Right lobe of liver (tissue), 6 donors: ENCODE measurements around the gene ZNF474. TPM values are rescaled to one million over a fixed set of nuclear protein-coding genes. Genes with fewer than 3 reads are reported as not detected.

Experiments used
- ATAC-seq, 4 donors: fragments of 200-7000 bp; cut with Tn5 transposase; one replicate each; pipeline ENCODE4 v1.9.1; 2020; ENCODE audit warnings: mild to moderate bottlenecking in 4 of 4, moderate library complexity in 4 of 4
- DNase-seq, 3 donors: peaks; one replicate each; pipeline ENCODE4 v3.0.0-alpha.2; 2020
- H3K27ac ChIP-seq, 3 donors: fragments of 200-600 bp; one replicate each; pipeline ENCODE4 v1.8.0; 2022
- H3K27me3 ChIP-seq, 2 donors: fragments of 200-600 bp; one replicate each; pipeline ENCODE4 v1.8.0; 2022
- H3K36me3 ChIP-seq, 4 donors: fragments of 200-600 bp; sonication (generic) in 1 of 4; one replicate each; pipeline versions ENCODE4 v1.5.1 to v1.8.0; 2017 to 2022; ENCODE audit warnings: control low read depth in 1 of 4
- H3K4me1 ChIP-seq, 4 donors: fragments of 200-600 bp; sonication (generic) in 1 of 4; one replicate each; pipeline versions ENCODE4 v1.5.1 to v1.8.0; 2017 to 2022; ENCODE audit warnings: control low read depth in 1 of 4
- H3K4me3 ChIP-seq, 3 donors: fragments of 200-600 bp; one replicate each; pipeline ENCODE4 v1.8.0; 2022
- H3K9me3 ChIP-seq, 4 donors: fragments of 200-600 bp; sonication (generic) in 1 of 4; one replicate each; pipeline versions ENCODE4 v1.5.1 to v1.8.0; 2017 to 2022; ENCODE audit warnings: control low read depth in 1 of 4
- POLR2A ChIP-seq: fragments of 450-650 bp; IDR thresholded peaks from one replicate; pipeline ENCODE4 v1.6.1; 2017; ENCODE audit warnings: antibody characterized with exemption, mild to moderate bottlenecking
- WGBS: methylation state at CpG from one replicate; pipeline ENCODE4 v1.1.6; 2018; ENCODE audit warnings: low coverage, low lambda C conversion rate; ENCODE audit not compliant: insufficient coverage; ENCODE audit errors: missing lambda C conversion rate; 5-methylcytosine and 5-hydroxymethylcytosine counted together
- intact Hi-C, 2 donors: fragments of 100-400 bp; cut with DNase I; formaldehyde crosslinking; loops; one replicate each; pipeline versions ENCODE4 v1.11.2 to v1.14.1; 2022
- total RNA-seq, 6 experiments: library from RNA; depleted of rRNA in 2 of 6; stranded (reverse); fragments of >200 nt in 2 of 6; fragmentation: NEBNext Ultra II Directional in 3 of 6; extraction: Animal tissue kit (Norgen Biotek cat#: 25700) in 3 of 6; gene quantifications; one replicate each; pipeline versions ENCODE4 v1.1.0 to v1.2.4, GENCODE V29; 2016 to 2023
- TF ChIP-seq, protein P1 (sequence below), 4 donors: fragments of 200-600 bp in 3 of 4; fragments of 450-650 bp in 1 of 4; IDR thresholded peaks; one replicate each; pipeline versions ENCODE4 v1.5.1 to v1.8.0; 2016 to 2022; ENCODE audit warnings: antibody characterized with exemption in 4 of 4, mild to moderate bottlenecking in 2 of 4
- donor health status: DM: no; HTN: yes; CAD: no.
- donor health status: DM: no; HTN: no; CAD: no.
- donor health status: DM: no; HTN: no; CAD: no.
- donor health status: DM: no; HTN: yes; CAD: no.
- donor health status: DM: no; HTN: yes; CAD: no.

Gene ZNF474
- total RNA-seq, 6 experiments from 2014 or later: 0.12 TPM; not detected in 5

DNA sequence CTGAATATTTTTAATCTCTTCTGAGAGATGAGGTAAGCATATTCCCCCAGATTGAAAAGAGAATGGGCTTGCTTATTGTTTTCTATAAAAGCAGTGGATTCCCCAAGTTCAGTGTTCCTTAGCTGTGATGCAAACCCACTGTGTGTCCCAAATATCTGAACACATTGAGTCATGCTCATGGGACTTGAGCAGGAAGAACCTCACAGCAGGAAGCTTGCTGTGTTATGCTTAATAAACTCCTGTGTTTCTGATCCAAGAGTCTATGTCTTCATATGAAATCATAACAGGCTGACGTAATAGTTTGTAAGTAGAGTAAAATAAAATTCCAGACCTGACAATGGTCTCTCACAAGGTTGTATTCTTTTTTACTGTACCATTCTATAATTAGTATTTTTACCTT lies 26.5 kb upstream of the ZNF474 start:
- no peak for DNase-seq
- H3K27me3 ChIP-seq: no peaks in the 10 kb centered on the region
- H3K27ac ChIP-seq: no peak overlapping the region
- no peak overlapping the region for H3K4me3 ChIP-seq
- ATAC-seq: no peak
- TF ChIP-seq, protein P1, sequence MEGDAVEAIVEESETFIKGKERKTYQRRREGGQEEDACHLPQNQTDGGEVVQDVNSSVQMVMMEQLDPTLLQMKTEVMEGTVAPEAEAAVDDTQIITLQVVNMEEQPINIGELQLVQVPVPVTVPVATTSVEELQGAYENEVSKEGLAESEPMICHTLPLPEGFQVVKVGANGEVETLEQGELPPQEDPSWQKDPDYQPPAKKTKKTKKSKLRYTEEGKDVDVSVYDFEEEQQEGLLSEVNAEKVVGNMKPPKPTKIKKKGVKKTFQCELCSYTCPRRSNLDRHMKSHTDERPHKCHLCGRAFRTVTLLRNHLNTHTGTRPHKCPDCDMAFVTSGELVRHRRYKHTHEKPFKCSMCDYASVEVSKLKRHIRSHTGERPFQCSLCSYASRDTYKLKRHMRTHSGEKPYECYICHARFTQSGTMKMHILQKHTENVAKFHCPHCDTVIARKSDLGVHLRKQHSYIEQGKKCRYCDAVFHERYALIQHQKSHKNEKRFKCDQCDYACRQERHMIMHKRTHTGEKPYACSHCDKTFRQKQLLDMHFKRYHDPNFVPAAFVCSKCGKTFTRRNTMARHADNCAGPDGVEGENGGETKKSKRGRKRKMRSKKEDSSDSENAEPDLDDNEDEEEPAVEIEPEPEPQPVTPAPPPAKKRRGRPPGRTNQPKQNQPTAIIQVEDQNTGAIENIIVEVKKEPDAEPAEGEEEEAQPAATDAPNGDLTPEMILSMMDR (IDR thresholded peaks at IDR 0.05): no peak
- TF ChIP-seq POLR2A: no peak
- intact Hi-C loops: no loop called here
- H3K9me3 ChIP-seq: no peaks in the 10 kb centered on the region
- H3K36me3 ChIP-seq: no peaks in the 10 kb centered on the region
- no peaks in the 10 kb centered on the region for H3K4me1 ChIP-seq
- WGBS: 68% methylated on average over 1 of the region's 1 CpG

DNA sequence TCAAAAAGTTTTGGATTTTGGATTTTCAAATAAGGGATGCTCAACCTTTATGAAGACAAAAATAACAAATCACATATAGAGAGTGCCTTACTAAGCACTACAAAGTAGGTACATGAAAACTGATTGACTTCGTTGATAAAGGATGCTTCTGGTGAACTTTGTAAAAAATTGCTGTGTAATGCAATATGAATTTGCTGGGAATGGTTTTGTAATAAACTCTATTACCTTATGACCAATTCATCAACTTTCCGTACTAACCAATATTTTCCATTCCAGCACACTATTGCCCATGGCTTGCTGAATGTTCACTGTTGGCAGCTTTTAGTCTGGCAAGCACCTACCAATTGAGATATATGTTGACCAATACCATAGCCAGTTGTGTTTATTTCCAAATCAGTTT lies 23.4 kb upstream of the ZNF474 start:
- Histone ChIP-seq H3K27ac (no peak overlapping the region), H3K27me3 (no peaks in the 10 kb centered on the region), H3K9me3 (no peaks in the 10 kb centered on the region), H3K4me1 (no peaks in the 10 kb centered on the region), H3K36me3 (no peaks in the 10 kb centered on the region), H3K4me3 (no peak overlapping the region)
- DNase-seq: no peak
- TF ChIP-seq POLR2A: no peak
- TF ChIP-seq, protein P1 (IDR thresholded peaks at IDR 0.05): no peak
- intact Hi-C loops: no loop called here
- ATAC-seq: no peak
- 67% methylated on average over 2 of the region's 2 CpGs for WGBS

DNA sequence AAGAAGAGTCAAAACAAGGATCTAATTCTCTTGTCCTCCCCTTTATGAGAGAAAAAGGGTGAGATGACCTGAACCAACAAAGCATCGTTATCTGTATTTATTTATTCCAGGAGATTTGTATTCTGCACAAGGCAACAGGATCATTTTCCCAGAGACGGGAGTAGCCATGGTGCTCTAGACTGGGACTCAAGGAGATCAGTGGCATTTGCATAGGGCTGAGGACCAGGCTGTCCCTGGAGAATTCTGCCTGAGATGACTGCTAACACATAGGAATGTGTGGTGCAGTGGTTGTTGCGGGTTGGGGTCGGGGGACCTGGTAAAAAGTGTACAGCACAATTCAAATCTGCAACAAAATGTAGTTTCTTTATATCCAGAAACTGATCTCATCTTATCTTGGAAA lies 22.3 kb upstream of the ZNF474 start:
- DNase-seq: no peak
- intact Hi-C loops: no loop called here
- WGBS: 79% methylated on average over 4 of the region's 4 CpGs
- Histone ChIP-seq H3K27ac (no peak overlapping the region), H3K9me3 (no peaks in the 10 kb centered on the region), H3K4me3 (no peak overlapping the region), H3K27me3 (no peaks in the 10 kb centered on the region), H3K4me1 (no peaks in the 10 kb centered on the region), H3K36me3 (no peaks in the 10 kb centered on the region)
- no peak for ATAC-seq
- TF ChIP-seq, protein P1 (IDR thresholded peaks at IDR 0.05): no peak
- no peak for TF ChIP-seq POLR2A

DNA sequence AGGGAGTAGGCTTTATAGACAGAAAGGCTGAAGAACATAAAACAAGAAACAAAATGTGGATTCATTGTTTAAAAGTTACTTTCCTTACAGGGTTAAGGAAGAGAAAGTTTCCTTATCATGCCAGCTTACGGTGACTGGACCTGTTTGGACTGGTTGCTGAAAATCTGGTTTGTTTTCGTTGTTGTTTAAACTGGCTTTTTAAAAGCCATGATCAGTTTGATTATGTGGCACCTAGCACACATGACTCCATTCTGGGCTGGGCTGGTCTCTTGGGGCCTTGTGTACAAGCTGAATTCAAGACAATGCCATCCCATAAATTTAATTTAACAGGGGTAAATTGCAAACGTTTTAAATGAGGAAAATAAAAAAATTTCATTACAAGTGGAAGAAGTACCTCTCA lies 18.4 kb upstream of the ZNF474 start:
- DNase-seq (no peak), ATAC-seq (no peak)
- intact Hi-C loops: no loop called here
- Histone ChIP-seq H3K4me1 (no peaks in the 10 kb centered on the region), H3K27ac (no peak overlapping the region), H3K4me3 (no peak overlapping the region), H3K9me3 (no peaks in the 10 kb centered on the region), H3K27me3 (no peaks in the 10 kb centered on the region), H3K36me3 (no peaks in the 10 kb centered on the region)
- 44% methylated on average over 3 of the region's 3 CpGs for WGBS
- no peak for TF ChIP-seq POLR2A
- TF ChIP-seq, protein P1 (IDR thresholded peaks at IDR 0.05): no peak

DNA sequence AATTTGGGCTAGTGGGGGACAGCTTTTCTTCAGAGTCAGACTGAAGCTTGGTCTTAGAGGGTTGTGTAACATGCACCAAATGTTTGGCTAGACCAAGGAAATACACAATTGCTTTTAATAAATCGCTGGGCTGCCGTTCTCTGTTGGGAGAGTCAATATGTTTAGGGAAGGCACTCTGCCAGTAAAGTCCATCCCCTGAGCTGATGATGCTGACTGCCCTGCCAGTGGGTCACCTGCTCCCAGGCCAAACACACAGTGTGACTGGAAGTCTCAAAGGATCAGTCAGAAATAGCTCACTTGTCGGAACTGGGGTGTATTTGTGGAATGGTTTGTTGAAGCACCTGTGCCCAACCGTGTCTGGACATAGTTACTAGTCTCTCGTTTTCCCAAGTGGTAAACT lies 17.9 kb upstream of the ZNF474 start:
- no peaks in the 10 kb centered on the region for H3K4me1 ChIP-seq
- intact Hi-C loops: no loop called here
- H3K4me3 ChIP-seq: no peak overlapping the region
- ATAC-seq (no peak), DNase-seq (no peak)
- WGBS: 76% methylated on average over 5 of the region's 5 CpGs
- no peaks in the 10 kb centered on the region for H3K36me3 ChIP-seq
- H3K27ac ChIP-seq: no peak overlapping the region
- TF ChIP-seq POLR2A: no peak
- TF ChIP-seq, protein P1 (IDR thresholded peaks at IDR 0.05): no peak
- H3K9me3 ChIP-seq: no peaks in the 10 kb centered on the region
- no peaks in the 10 kb centered on the region for H3K27me3 ChIP-seq
